ENCODE results near the gene SMARCA2. TPM values are rescaled to one million over a fixed set of nuclear protein-coding genes. Genes with fewer than 3 reads are reported as not detected.

The SMARCA2 gene
- total and polyA plus RNA-seq, 9 of the 15 experiments (the other 6 are each of a cell fraction or from before 2014, with no cell fraction given), result 8.0 to 34.8 (median 25.5) TPM

GRCh38 chr9:2016408-2017330 lies 1.5 kb downstream of the SMARCA2 start (continued):
- no peak for TF ChIP-seq CGGBP1 (CRISPR knock-in tag; IDR thresholded peaks at IDR 0.05)
- no peak for TF ChIP-seq RAD51 (IDR thresholded peaks at IDR 0.05; ENCODE audit: borderline replicate concordance, low read depth)
- no peak for TF ChIP-seq SLC30A9 (CRISPR knock-in tag; IDR thresholded peaks at IDR 0.05)
- no peak for TF ChIP-seq FOS (IDR thresholded peaks at IDR 0.05; ENCODE audit: extremely low read depth, insufficient read length)
- TF ChIP-seq ZNF274 (IDR thresholded peaks at IDR 0.05; ENCODE audit: borderline replicate concordance, low read depth, low read length), result no peak
- TF ChIP-seq ZNF644 (tag; IDR thresholded peaks at IDR 0.05; ENCODE audit: low read depth), result no peak
- TF ChIP-seq PCBP2 (IDR thresholded peaks at IDR 0.05; ENCODE audit: low read depth, low read length, poor library complexity, severe bottlenecking), result peak; percentile 3
- TF ChIP-seq NEUROD1 (IDR thresholded peaks at IDR 0.05; ENCODE audit: borderline replicate concordance, low read depth, low read length, partially characterized antibody), result no peak
- TF ChIP-seq VEZF1 (CRISPR knock-in tag; IDR thresholded peaks at IDR 0.05), result peak; percentile 87
- TF ChIP-seq ATF7 (IDR thresholded peaks at IDR 0.05), result no peak
- no peak for TF ChIP-seq MLX (CRISPR knock-in tag; conservative IDR thresholded peaks at IDR 0.05)
- TF ChIP-seq DPF2 (IDR thresholded peaks at IDR 0.05), result no peak
- TF ChIP-seq RBM22 (IDR thresholded peaks at IDR 0.05; ENCODE audit: low read depth, low read length, poor library complexity, severe bottlenecking), result no peak
- TF ChIP-seq SAP30 (IDR thresholded peaks at IDR 0.05; ENCODE audit: borderline replicate concordance, insufficient read depth, low read depth, low read length, poor library complexity, severe bottlenecking), result peak; percentile 74
- TF ChIP-seq NR2C1 (IDR thresholded peaks at IDR 0.05), result no peak
- no peak for TF ChIP-seq NR2C1 (tag; IDR thresholded peaks at IDR 0.05)
- TF ChIP-seq EGR1 (conservative IDR thresholded peaks at IDR 0.05), result peak; percentile 46
- no peak for TF ChIP-seq CREB5 (CRISPR knock-in tag; IDR thresholded peaks at IDR 0.05)
- TF ChIP-seq PRMT5 (CRISPR knock-in tag; IDR thresholded peaks at IDR 0.05), result no peak
- no peak for TF ChIP-seq ZNF740 (CRISPR knock-in tag; IDR thresholded peaks at IDR 0.05)
- peak in 1 of 2 experiments; percentile 24; a peak in 1 of 4 replicates for TF ChIP-seq ZNF740 (tag; IDR thresholded peaks at IDR 0.05)
- TF ChIP-seq TAF1 (IDR thresholded peaks at IDR 0.05; ENCODE audit: control insufficient read depth, extremely low read depth, insufficient read depth, low read length, severe bottlenecking), result peak; percentile 27
- no peak for TF ChIP-seq ARHGAP35 (IDR thresholded peaks at IDR 0.05; ENCODE audit: partially characterized antibody)

Data from K562 (cell line).